ENCODE results near the gene C2CD5. TPM values are rescaled to one million over a fixed set of nuclear protein-coding genes. Genes with fewer than 3 reads are reported as not detected.

Gene C2CD5
- total RNA-seq, 1 experiment from 2014 or later, result 22.9 TPM

- intact Hi-C loops (cut with micrococcal nuclease), result no loop called here
- Histone ChIP-seq H3K9ac (ENCODE audit: low read length) (no peak overlapping the region), H3K9me2 (ENCODE audit: insufficient read depth) (no peaks in the 10 kb centered on the region), H3K79me2 (ENCODE audit: insufficient read depth, low read length) (no peaks in the 10 kb centered on the region), H4K20me1 (ENCODE audit: insufficient read depth) (no peaks in the 10 kb centered on the region), H3K4me2 (ENCODE audit: low read length) (no peak overlapping the region), H3K4me1 (ENCODE audit: control insufficient read depth in 1 of 2, insufficient read depth in 2 of 2, low read length in 2 of 2) (no peaks in the 10 kb centered on the region), H3K27me3 (ENCODE audit: insufficient read depth, low read length) (no peaks in the 10 kb centered on the region), H2AFZ (ENCODE audit: low read depth, low read length, poor library complexity, severe bottlenecking) (no peak overlapping the region), H3K9me3 (ENCODE audit: control insufficient read depth in 1 of 2, insufficient read depth in 1 of 2, low read depth in 1 of 2, low read length in 2 of 2) (no peaks in the 10 kb centered on the region), H3K27ac (ENCODE audit: low read depth, low read length) (no peak overlapping the region), H3K36me3 (ENCODE audit: control insufficient read depth in 1 of 2, insufficient read depth in 2 of 2, low read length in 2 of 2) (no peaks in the 10 kb centered on the region), H3K4me3 (replicated peaks in 1 of 2; ENCODE audit: low read depth in 1 of 2, low read length in 2 of 2) (no peak overlapping the region)
- POLR2A ChIA-PET, result no interaction called here
- BruUV-seq (replicated peaks), result no TSS peak
- TF ChIP-seq EZH2 (IDR thresholded peaks at IDR 0.05), result no peak
- TF ChIP-seq POLR2A (IDR thresholded peaks at IDR 0.05; ENCODE audit: borderline replicate concordance, extremely low read depth, insufficient read depth, insufficient read length), result no peak
- TF ChIP-seq YY1 (IDR thresholded peaks at IDR 0.05; ENCODE audit: extremely low read depth, insufficient replicate concordance, low read depth, low read length), result no peak
- no peak for TF ChIP-seq POLR2AphosphoS5 (IDR thresholded peaks at IDR 0.05; ENCODE audit: low read depth, low read length)
- CTCF ChIA-PET, result no interaction called here
- RAD21 ChIA-PET (ENCODE audit: low non-redundant PET in 1 of 2, low total read pairs in 2 of 2, uncharacterized antibody in 2 of 2, unreplicated experiment in 2 of 2), result no interaction called here
- DNase-seq (ENCODE audit: low read depth, low spot score), result no peak
- ATAC-seq, result no peak
These were observed 107.1 kb downstream of the C2CD5 start for GRCh38 chr12:22437031-22437806.

- POLR2A ChIA-PET, result no interaction called here
- no peak overlapping the region for H3K4me3 ChIP-seq (replicated peaks in 1 of 2; ENCODE audit: low read depth in 1 of 2, low read length in 2 of 2)
- TF ChIP-seq YY1 (IDR thresholded peaks at IDR 0.05; ENCODE audit: extremely low read depth, insufficient replicate concordance, low read depth, low read length) (no peak), CTCF (IDR thresholded peaks at IDR 0.05 in 2 of 3, conservative IDR thresholded peaks at IDR 0.05 in 1 of 3; ENCODE audit: borderline replicate concordance in 1 of 3, insufficient read depth in 1 of 3, low read depth in 2 of 3, low read length in 2 of 3) (no peak), MAX (IDR thresholded peaks at IDR 0.05) (no peak), CBX3 (IDR thresholded peaks at IDR 0.05; ENCODE audit: low read depth) (no peak), JUND (IDR thresholded peaks at IDR 0.05) (no peak), SRF (IDR thresholded peaks at IDR 0.05; ENCODE audit: low read depth) (no peak), REST (IDR thresholded peaks at IDR 0.05; ENCODE audit: low read depth) (no peak), TCF7L2 (IDR thresholded peaks at IDR 0.05; ENCODE audit: borderline replicate concordance, extremely low read depth, insufficient read depth, insufficient read length) (no peak), SIN3A (IDR thresholded peaks at IDR 0.05; ENCODE audit: low read depth) (no peak), ZFX (IDR thresholded peaks at IDR 0.05) (no peak), EZH2phosphoT487 (IDR thresholded peaks at IDR 0.05; ENCODE audit: borderline replicate concordance) (no peak), EGR1 (IDR thresholded peaks at IDR 0.05; ENCODE audit: low read depth) (no peak), POLR2A (IDR thresholded peaks at IDR 0.05; ENCODE audit: borderline replicate concordance, extremely low read depth, insufficient read depth, insufficient read length) (no peak)
These were observed 108.8 kb downstream of the C2CD5 start for GRCh38 chr12:22435583-22435982.

More at GRCh38 chr12:22435583-22435982, 108.8 kb downstream of the C2CD5 start:
- CTCF ChIA-PET, result no interaction called here
- Histone ChIP-seq H3K79me2 (ENCODE audit: insufficient read depth, low read length) (no peaks in the 10 kb centered on the region), H3K9ac (ENCODE audit: low read length) (no peak overlapping the region), H4K20me1 (ENCODE audit: insufficient read depth) (no peaks in the 10 kb centered on the region), H3K4me1 (ENCODE audit: control insufficient read depth in 1 of 2, insufficient read depth in 2 of 2, low read length in 2 of 2) (no peaks in the 10 kb centered on the region), H3K27ac (ENCODE audit: low read depth, low read length) (no peak overlapping the region), H3K36me3 (ENCODE audit: control insufficient read depth in 1 of 2, insufficient read depth in 2 of 2, low read length in 2 of 2) (no peaks in the 10 kb centered on the region), H3K9me2 (ENCODE audit: insufficient read depth) (no peaks in the 10 kb centered on the region), H2AFZ (ENCODE audit: low read depth, low read length, poor library complexity, severe bottlenecking) (no peak overlapping the region), H3K4me2 (ENCODE audit: low read length) (no peak overlapping the region), H3K27me3 (ENCODE audit: insufficient read depth, low read length) (no peaks in the 10 kb centered on the region), H3K9me3 (ENCODE audit: control insufficient read depth in 1 of 2, insufficient read depth in 1 of 2, low read depth in 1 of 2, low read length in 2 of 2) (no peaks in the 10 kb centered on the region)
- no TSS peak for BruUV-seq (replicated peaks)
- intact Hi-C loops (cut with micrococcal nuclease), result no loop called here
- no peak for ATAC-seq
- RAD21 ChIA-PET (ENCODE audit: low non-redundant PET in 1 of 2, low total read pairs in 2 of 2, uncharacterized antibody in 2 of 2, unreplicated experiment in 2 of 2), result no interaction called here
- no peak for DNase-seq (ENCODE audit: low read depth, low spot score)
